Colonic mucosa (tissue), 4 donors: ENCODE measurements around the gene SH3BGR. TPM values are rescaled to one million over a fixed set of nuclear protein-coding genes. Genes with fewer than 3 reads are reported as not detected.

Experiments used
- DNase-seq: peaks from one replicate; pipeline ENCODE4 v3.0.0-alpha.2; 2020
- H3K27ac ChIP-seq: fragments of 200-600 bp; one replicate; pipeline ENCODE4 v1.8.0; 2021
- H3K27me3 ChIP-seq: fragments of 200-600 bp; one replicate; pipeline ENCODE4 v1.8.0; 2021
- H3K36me3 ChIP-seq: fragments of 200-600 bp; one replicate; pipeline ENCODE4 v1.8.0; 2021
- H3K4me1 ChIP-seq: fragments of 200-600 bp; one replicate; pipeline ENCODE4 v1.8.0; 2021; ENCODE audit warnings: mild to moderate bottlenecking
- H3K4me3 ChIP-seq: fragments of 200-600 bp; one replicate; pipeline ENCODE4 v1.8.0; 2021
- H3K9ac ChIP-seq, 2 donors: one replicate each; pipeline ENCODE4 v1.7.0; 2013; ENCODE audit warnings: control low read depth in 2 of 2, low read depth in 2 of 2, low read length in 2 of 2
- H3K9me3 ChIP-seq: fragments of 200-600 bp; one replicate; pipeline ENCODE4 v1.8.0; 2021
- CTCF ChIP-seq: fragments of 200-600 bp; IDR thresholded peaks from one replicate; pipeline ENCODE4 v1.8.0; 2022; ENCODE audit warnings: antibody characterized with exemption, mild to moderate bottlenecking
- intact Hi-C: fragments of 100-400 bp; cut with DNase I; formaldehyde crosslinking; loops from one replicate; pipeline ENCODE4 v1.14.1; 2022
- total RNA-seq, 2 donors: library from RNA; stranded (reverse); fragmentation: NEBNext Ultra II Directional in 1 of 2; extraction: Animal tissue kit (Norgen Biotek cat#: 25700) in 1 of 2; gene quantifications; one replicate each; pipeline ENCODE4 v1.2.1, GENCODE V29; 2021
- donor health status: healthy.
- donor health status: DM: no; HTN: no; CAD: no.
- donor health status: DM: no; HTN: no; CAD: no.

SH3BGR gene
- total RNA-seq, 2 donors from 2014 or later: 3.3 to 5.1 TPM

- intact Hi-C loops: no loop called here
- H3K27me3 ChIP-seq: no peaks in the 10 kb centered on the region
- H3K27ac ChIP-seq: no peak overlapping the region
Measured at GRCh38 chr21:39453571-39454179, 1.9 kb downstream of the SH3BGR start.

GRCh38 chr21:39454949-39455668, 3.3 kb downstream of the SH3BGR start:
- Histone ChIP-seq H3K4me3 (no peak overlapping the region), H3K27ac (no peak overlapping the region), H3K9me3 (no peaks in the 10 kb centered on the region), H3K36me3 (no peaks in the 10 kb centered on the region), H3K9ac (no peak overlapping the region), H3K4me1 (no peaks in the 10 kb centered on the region), H3K27me3 (no peaks in the 10 kb centered on the region)
- no peak for TF ChIP-seq CTCF
- DNase-seq: no peak
- intact Hi-C loops: no loop called here

More at GRCh38 chr21:39453571-39454179, 1.9 kb downstream of the SH3BGR start:
- Histone ChIP-seq H3K9ac (no peak overlapping the region), H3K4me1 (no peaks in the 10 kb centered on the region), H3K36me3 (no peaks in the 10 kb centered on the region), H3K4me3 (no peak overlapping the region), H3K9me3 (no peaks in the 10 kb centered on the region)
- no peak for TF ChIP-seq CTCF
- no peak for DNase-seq

GRCh38 chr21:39456665-39457064, 4.9 kb downstream of the SH3BGR start:
- intact Hi-C loops: no loop called here
- Histone ChIP-seq H3K27ac (no peak overlapping the region), H3K4me1 (no peaks in the 10 kb centered on the region), H3K9ac (no peak overlapping the region), H3K27me3 (no peaks in the 10 kb centered on the region), H3K4me3 (no peak overlapping the region), H3K36me3 (no peaks in the 10 kb centered on the region), H3K9me3 (no peaks in the 10 kb centered on the region)
- no peak for DNase-seq
- no peak for TF ChIP-seq CTCF

- intact Hi-C loops: no loop called here
- TF ChIP-seq CTCF: no peak
- no peak overlapping the region for H3K27ac ChIP-seq
- no peak for DNase-seq
- no peaks in the 10 kb centered on the region for H3K9me3 ChIP-seq
- H3K9ac ChIP-seq: no peak overlapping the region
- no peaks in the 10 kb centered on the region for H3K27me3 ChIP-seq
- no peaks in the 10 kb centered on the region for H3K4me1 ChIP-seq
- no peak overlapping the region for H3K4me3 ChIP-seq
- no peaks in the 10 kb centered on the region for H3K36me3 ChIP-seq
Measured at GRCh38 chr21:39461419-39461818, 9.6 kb downstream of the SH3BGR start.

- H3K9ac ChIP-seq: no peak overlapping the region
- H3K27me3 ChIP-seq: no peaks in the 10 kb centered on the region
- TF ChIP-seq CTCF: no peak
- no peaks in the 10 kb centered on the region for H3K36me3 ChIP-seq
- H3K4me3 ChIP-seq: no peak overlapping the region
- no peak for DNase-seq
- no peaks in the 10 kb centered on the region for H3K9me3 ChIP-seq
- no peak overlapping the region for H3K27ac ChIP-seq
- H3K4me1 ChIP-seq: no peaks in the 10 kb centered on the region
- intact Hi-C loops: no loop called here
Measured at GRCh38 chr21:39463308-39463707, 11.5 kb downstream of the SH3BGR start.
